IMR-90 (cell line): ENCODE results near the gene CCDC33. TPM values are rescaled to one million over a fixed set of nuclear protein-coding genes. Genes with fewer than 3 reads are reported as not detected.

Source experiments
- ATAC-seq: fragments of 200-7000 bp; cut with Tn5 transposase; 2 replicates; pipeline ENCODE4 v1.9.1; 2020; ENCODE audit warnings: low read depth, mild to moderate bottlenecking, moderate library complexity
- BruUV-seq: library from RNA; stranded (reverse); fragments of 400-500 nt; replicated peaks from 2 replicates; lab custom pipeline; 2021; lab: Mats Ljungman, UMichigan
- CTCF ChIA-PET: fragments of 300-600 bp; formaldehyde crosslinking; extraction: SDS; loops from one replicate; lab custom pipeline; 2021; ENCODE audit warnings: antibody characterized with exemption; lab: Yijun Ruan, JAX
- POLR2A ChIA-PET: fragments of 300-600 bp; sonication (Branson Sonifier 250); formaldehyde crosslinking; loops from one replicate; lab custom pipeline; 2022; ENCODE audit warnings: antibody characterized with exemption; ENCODE audit not compliant: unreplicated experiment; lab: Charles Lee
- DNase-seq: peaks from one replicate; pipeline ENCODE4 v3.0.0; 2013
- H2AFZ ChIP-seq: replicated peaks from 2 replicates; pipeline ENCODE3; 2013; ENCODE audit warnings: low read length, mild to moderate bottlenecking; ENCODE audit not compliant: poor library complexity
- H2AK5ac ChIP-seq: 2 replicates; pipeline ENCODE4 v1.6.1; 2013; ENCODE audit warnings: low read depth, low read length, inconsistent platforms
- H2AK9ac ChIP-seq: replicated peaks from 2 replicates; pipeline ENCODE3; 2013; ENCODE audit warnings: mild to moderate bottlenecking, low read depth, low read length, moderate library complexity; ENCODE audit not compliant: poor library complexity
- H2BK120ac ChIP-seq: 2 replicates; pipeline ENCODE4 v1.6.1; 2013; ENCODE audit warnings: low read depth, low read length, inconsistent platforms
- H2BK15ac ChIP-seq: 3 replicates; pipeline ENCODE4 v1.6.1; 2013; ENCODE audit warnings: low read depth, low read length, inconsistent platforms
- H2BK20ac ChIP-seq: 2 replicates; pipeline ENCODE4 v1.6.1; 2013; ENCODE audit warnings: low read depth, mild to moderate bottlenecking, inconsistent platforms, low read length, moderate library complexity
- H2BK5ac ChIP-seq: 2 replicates; pipeline ENCODE4 v1.6.1; 2013; ENCODE audit warnings: mild to moderate bottlenecking, low read depth, low read length, inconsistent platforms; ENCODE audit not compliant: poor library complexity, severe bottlenecking
- H3K14ac ChIP-seq: replicated peaks from 2 replicates; pipeline ENCODE4 v1.6.1; 2013; ENCODE audit warnings: low read depth, low read length, inconsistent platforms
- H3K18ac ChIP-seq: 2 replicates; pipeline ENCODE4 v1.6.1; 2013; ENCODE audit warnings: low read depth, low read length, control low read depth
- H3K23ac ChIP-seq: 2 replicates; pipeline ENCODE4 v1.6.1; 2013; ENCODE audit warnings: low read depth, low read length, inconsistent platforms
- H3K27ac ChIP-seq: 2 replicates; pipeline ENCODE4 v1.5.1; 2013; ENCODE audit warnings: mild to moderate bottlenecking, control low read depth, low read length; ENCODE audit not compliant: insufficient read depth
- H3K27me3 ChIP-seq: 2 replicates; pipeline ENCODE4 v1.6.1; 2013; ENCODE audit warnings: low read length; ENCODE audit not compliant: control insufficient read depth, insufficient read depth
- H3K36me3 ChIP-seq: 2 replicates; pipeline ENCODE4 v1.6.1; 2013; ENCODE audit warnings: low read length, mixed read lengths; ENCODE audit not compliant: control insufficient read depth, insufficient read depth
- H3K4ac ChIP-seq: 2 replicates; pipeline ENCODE4 v1.6.1; 2013; ENCODE audit warnings: low read depth, low read length, inconsistent platforms
- H3K4me1 ChIP-seq: 2 replicates; pipeline ENCODE4 v1.6.1; 2013; ENCODE audit warnings: low read length, mixed read lengths; ENCODE audit not compliant: control insufficient read depth, insufficient read depth
- H3K4me2 ChIP-seq: 2 replicates; pipeline ENCODE4 v1.6.1; 2013; ENCODE audit warnings: low read depth, mild to moderate bottlenecking, control low read depth, low read length, moderate library complexity
- H3K4me3 ChIP-seq: 2 replicates; pipeline ENCODE4 v1.5.1; 2013; ENCODE audit warnings: low read depth, mild to moderate bottlenecking, control low read depth, low read length, moderate library complexity; ENCODE audit not compliant: insufficient read depth
- H3K56ac ChIP-seq: 2 replicates; pipeline ENCODE4 v1.6.1; 2013; ENCODE audit warnings: low read length, inconsistent platforms; ENCODE audit not compliant: insufficient read depth; ENCODE audit errors: extremely low read depth
- H3K79me1 ChIP-seq, 2 experiments: 2 replicates each; pipeline ENCODE4 v1.6.1; 2013; ENCODE audit warnings: low read length in 2 of 2, inconsistent platforms in 1 of 2, low read depth in 1 of 2
- H3K9ac ChIP-seq: 2 replicates; pipeline ENCODE4 v1.6.1; 2013; ENCODE audit warnings: low read depth, low read length, control low read depth
- H3K9me1 ChIP-seq: 2 replicates; pipeline ENCODE4 v1.6.1; 2013; ENCODE audit warnings: low read length, inconsistent platforms; ENCODE audit not compliant: insufficient read depth
- H3K9me3 ChIP-seq: 2 replicates; pipeline ENCODE4 v1.6.1; 2013; ENCODE audit warnings: low read length; ENCODE audit not compliant: control insufficient read depth, insufficient read depth
- H4K20me1 ChIP-seq: 2 replicates; pipeline ENCODE4 v1.6.1; 2013; ENCODE audit warnings: low read length, inconsistent platforms; ENCODE audit not compliant: insufficient read depth
- H4K5ac ChIP-seq: 2 replicates; pipeline ENCODE4 v1.6.1; 2013; ENCODE audit warnings: mild to moderate bottlenecking, low read depth, low read length, control low read depth
- H4K8ac ChIP-seq, 2 experiments: 2 replicates each; pipeline ENCODE4 v1.6.1; 2013; ENCODE audit warnings: low read depth in 2 of 2, low read length in 2 of 2, control low read depth in 1 of 2, inconsistent platforms in 1 of 2
- H4K91ac ChIP-seq: 2 replicates; pipeline ENCODE4 v1.6.1; 2013; ENCODE audit warnings: low read depth, low read length, inconsistent platforms; ENCODE audit not compliant: insufficient read depth
- BHLHE40 ChIP-seq: fragments of 150-350 bp; IDR thresholded peaks from 2 replicates; pipeline ENCODE4 v1.6.1; 2016; ENCODE audit warnings: mild to moderate bottlenecking, low read depth, low read length
- MAFK ChIP-seq: IDR thresholded peaks from 2 replicates; pipeline ENCODE4 v1.6.1; 2012; ENCODE audit warnings: low read depth, low read length, improper control_type of control experiment
- MXI1 ChIP-seq: IDR thresholded peaks from 2 replicates; pipeline ENCODE4 v1.6.1; 2012; ENCODE audit warnings: low read depth, mild to moderate bottlenecking, low read length, moderate library complexity, borderline replicate concordance
- RCOR1 ChIP-seq: IDR thresholded peaks from 2 replicates; pipeline ENCODE4 v1.6.1; 2012; ENCODE audit warnings: mild to moderate bottlenecking, low read length, improper control_type of control experiment; ENCODE audit not compliant: insufficient replicate concordance
- WGBS, 2 experiments: methylation state at CpG; one replicate each; pipeline versions ENCODE4 v1.1.5 to v1.1.7; 2013; ENCODE audit warnings: missing lambda C conversion rate in 2 of 2; ENCODE audit not compliant: insufficient read length in 1 of 2; ENCODE audit errors: extremely low coverage in 2 of 2; 5-methylcytosine and 5-hydroxymethylcytosine counted together
- dilution Hi-C: fragments of 300-500 bp; cut with HindIII; formaldehyde crosslinking; loops from one replicate; pipeline ENCODE4 v1.14.3; 2018; ENCODE audit warnings: low sequenced_read_pairs; ENCODE audit not compliant: unreplicated experiment
- in situ Hi-C: fragments of 300-500 bp; cut with MboI; formaldehyde crosslinking; loops from 3 replicates; pipeline ENCODE4 v1.14.3; 2019; ENCODE audit warnings: low sequenced_read_pairs, inconsistent platforms, mixed read lengths
- intact Hi-C: fragments of 100-400 bp; cut with micrococcal nuclease; formaldehyde crosslinking; loops from 2 replicates; pipeline ENCODE4 v1.10.0; 2022
- polyA plus RNA-seq, 3 experiments: library from polyadenylated mRNA; depleted of rRNA; stranded (reverse); fragments of >200 nt; gene quantifications; 2 replicates each; pipeline ENCODE4 v1.2.3, GENCODE V29; 2012; ENCODE audit warnings: low replicate concordance in 1 of 3
- total RNA-seq: library from RNA; depleted of rRNA; stranded (reverse); fragments of >200 nt; gene quantifications from 2 replicates; pipeline ENCODE4 v1.2.3, GENCODE V29; 2012
- TF ChIP-seq, protein P1 (sequence below): fragments of 150-350 bp; IDR thresholded peaks from 2 replicates; pipeline ENCODE4 v1.6.1; 2017; ENCODE audit warnings: mild to moderate bottlenecking, antibody characterized with exemption, low read length, low read depth

CCDC33 gene
- total and polyA plus RNA-seq, 2 of the 4 experiments (the other 2 are of a cell fraction), result not detected

GRCh38 chr15:74337607-74338211 is 101.6 kb downstream of the CCDC33 start:
- in situ Hi-C loops (no loop called here), intact Hi-C loops (no loop called here), dilution Hi-C loops (no loop called here)
- no peak overlapping the region for H3K9ac ChIP-seq
- H2BK15ac ChIP-seq, result no peak overlapping the region
- no peaks in the 10 kb centered on the region for H4K20me1 ChIP-seq
- ATAC-seq (no peak), DNase-seq (no peak)
- H2BK120ac ChIP-seq, result no peak overlapping the region
- H4K5ac ChIP-seq, result no peak overlapping the region
- peaks cover 17% of the 10 kb centered on the region; the same call in 1 of the 2 replicates for H3K9me1 ChIP-seq
- no peak overlapping the region for H3K27ac ChIP-seq
- H2AFZ ChIP-seq, result no peak overlapping the region
- H3K27me3 ChIP-seq, result peaks cover 22% of the 10 kb centered on the region
- TF ChIP-seq MXI1 (no peak), MAFK (no peak), BHLHE40 (no peak), RCOR1 (no peak)
- TF ChIP-seq, protein P1, sequence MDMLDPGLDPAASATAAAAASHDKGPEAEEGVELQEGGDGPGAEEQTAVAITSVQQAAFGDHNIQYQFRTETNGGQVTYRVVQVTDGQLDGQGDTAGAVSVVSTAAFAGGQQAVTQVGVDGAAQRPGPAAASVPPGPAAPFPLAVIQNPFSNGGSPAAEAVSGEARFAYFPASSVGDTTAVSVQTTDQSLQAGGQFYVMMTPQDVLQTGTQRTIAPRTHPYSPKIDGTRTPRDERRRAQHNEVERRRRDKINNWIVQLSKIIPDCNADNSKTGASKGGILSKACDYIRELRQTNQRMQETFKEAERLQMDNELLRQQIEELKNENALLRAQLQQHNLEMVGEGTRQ, result no peak
- BruUV-seq, result no TSS peak
- peaks cover 2% of the 10 kb centered on the region; the same call in 1 of the 2 replicates for H3K4me1 ChIP-seq
- no peaks in the 10 kb centered on the region for H3K79me1 ChIP-seq
- no peak overlapping the region for H2AK5ac ChIP-seq
- no peak overlapping the region for H2BK20ac ChIP-seq
- no peak overlapping the region for H3K23ac ChIP-seq
- H2BK5ac ChIP-seq, result no peak overlapping the region
- ChIA-PET POLR2A (no interaction called here), CTCF (interaction anchor here (1.0 kb wide), 1 partner anchor 30 kb away, joined by 3 read pairs; no protein-coding TSS in a partner anchor)
- H2AK9ac ChIP-seq, result no peak overlapping the region
- no peak overlapping the region for H3K56ac ChIP-seq
- no peak overlapping the region for H3K4me2 ChIP-seq
- no peak overlapping the region for H3K14ac ChIP-seq
- no peak overlapping the region for H4K91ac ChIP-seq
- no peak overlapping the region for H4K8ac ChIP-seq
- H3K36me3 ChIP-seq, result no peaks in the 10 kb centered on the region
- 89% methylated on average over 3 of the region's 4 CpGs; no CpG with 5 or more reads in 1 of the 2 experiments for WGBS, 2 experiments
- H3K4ac ChIP-seq, result no peak overlapping the region
- H3K9me3 ChIP-seq, result no peaks in the 10 kb centered on the region
- H3K18ac ChIP-seq, result no peak overlapping the region
- H3K4me3 ChIP-seq, result no peak overlapping the region
